Type B pancreatic cell (in vitro differentiated cells): ENCODE data around the gene EPHA3. TPM values are rescaled to one million over a fixed set of nuclear protein-coding genes. Genes with fewer than 3 reads are reported as not detected.

Experiments used
- DNase-seq: peaks from one replicate; pipeline ENCODE4 v3.0.0; 2021; ENCODE audit warnings: mixed read lengths; ENCODE audit not compliant: unreplicated experiment; ENCODE audit errors: extremely low spot score
- H3K27ac Mint-ChIP-seq: 2 replicates; pipeline ENCODE4 v1.8.0; 2021; ENCODE audit warnings: mild to moderate bottlenecking, mixed read lengths
- H3K27me3 Mint-ChIP-seq: 2 replicates; pipeline ENCODE4 v1.8.0; 2021; ENCODE audit warnings: mixed read lengths
- H3K36me3 Mint-ChIP-seq: 2 replicates; pipeline ENCODE4 v1.8.0; 2021; ENCODE audit warnings: mixed read lengths
- H3K4me1 Mint-ChIP-seq: one replicate; pipeline ENCODE4 v1.8.0; 2021; ENCODE audit warnings: mixed read lengths; ENCODE audit not compliant: unreplicated experiment
- H3K4me3 Mint-ChIP-seq: 2 replicates; pipeline ENCODE4 v1.8.0; 2021; ENCODE audit warnings: mild to moderate bottlenecking, mixed read lengths
- H3K9me3 Mint-ChIP-seq: 2 replicates; pipeline ENCODE4 v1.8.0; 2021; ENCODE audit warnings: mixed read lengths
- total RNA-seq: library from RNA; stranded (reverse); gene quantifications from 2 replicates; pipeline ENCODE4 v1.2.1, GENCODE V29; 2021; ENCODE audit warnings: low replicate concordance
- TF ChIP-seq, protein P1 (sequence below): fragments of 200-600 bp; sonication (generic); conservative IDR thresholded peaks from 2 replicates; pipeline ENCODE4 v1.5.0; 2021; ENCODE audit warnings: antibody characterized with exemption, mild to moderate bottlenecking

The EPHA3 gene
- total RNA-seq, 1 donor from 2014 or later, result 30.3 TPM

- Mint-ChIP-seq H3K27ac (no peak overlapping the region), H3K4me1 (no peaks in the 10 kb centered on the region), H3K4me3 (no peak overlapping the region), H3K9me3 (peaks cover 5% of the 10 kb centered on the region), H3K27me3 (no peaks in the 10 kb centered on the region), H3K36me3 (peaks cover 4% of the 10 kb centered on the region)
- TF ChIP-seq, protein P1, sequence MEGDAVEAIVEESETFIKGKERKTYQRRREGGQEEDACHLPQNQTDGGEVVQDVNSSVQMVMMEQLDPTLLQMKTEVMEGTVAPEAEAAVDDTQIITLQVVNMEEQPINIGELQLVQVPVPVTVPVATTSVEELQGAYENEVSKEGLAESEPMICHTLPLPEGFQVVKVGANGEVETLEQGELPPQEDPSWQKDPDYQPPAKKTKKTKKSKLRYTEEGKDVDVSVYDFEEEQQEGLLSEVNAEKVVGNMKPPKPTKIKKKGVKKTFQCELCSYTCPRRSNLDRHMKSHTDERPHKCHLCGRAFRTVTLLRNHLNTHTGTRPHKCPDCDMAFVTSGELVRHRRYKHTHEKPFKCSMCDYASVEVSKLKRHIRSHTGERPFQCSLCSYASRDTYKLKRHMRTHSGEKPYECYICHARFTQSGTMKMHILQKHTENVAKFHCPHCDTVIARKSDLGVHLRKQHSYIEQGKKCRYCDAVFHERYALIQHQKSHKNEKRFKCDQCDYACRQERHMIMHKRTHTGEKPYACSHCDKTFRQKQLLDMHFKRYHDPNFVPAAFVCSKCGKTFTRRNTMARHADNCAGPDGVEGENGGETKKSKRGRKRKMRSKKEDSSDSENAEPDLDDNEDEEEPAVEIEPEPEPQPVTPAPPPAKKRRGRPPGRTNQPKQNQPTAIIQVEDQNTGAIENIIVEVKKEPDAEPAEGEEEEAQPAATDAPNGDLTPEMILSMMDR, result no peak
- no peak for DNase-seq
Measured at GRCh38 chr3:89297199-89297598, 189.8 kb downstream of the EPHA3 start.

GRCh38 chr3:89300526-89300925, 193.1 kb downstream of the EPHA3 start:
- H3K4me1 Mint-ChIP-seq, result no peaks in the 10 kb centered on the region
- no peak overlapping the region for H3K4me3 Mint-ChIP-seq
- no peaks in the 10 kb centered on the region for H3K9me3 Mint-ChIP-seq
- no peak overlapping the region for H3K27ac Mint-ChIP-seq
- peaks cover 4% of the 10 kb centered on the region for H3K36me3 Mint-ChIP-seq
- DNase-seq, result no peak
- TF ChIP-seq, protein P1, result no peak
- no peaks in the 10 kb centered on the region for H3K27me3 Mint-ChIP-seq

GRCh38 chr3:89300981-89301380, 193.6 kb downstream of the EPHA3 start:
- TF ChIP-seq, protein P1, result no peak
- Mint-ChIP-seq H3K36me3 (peaks cover 4% of the 10 kb centered on the region), H3K27me3 (no peaks in the 10 kb centered on the region), H3K4me1 (no peaks in the 10 kb centered on the region), H3K9me3 (no peaks in the 10 kb centered on the region), H3K4me3 (no peak overlapping the region), H3K27ac (no peak overlapping the region)
- no peak for DNase-seq

- Mint-ChIP-seq H3K4me3 (no peak overlapping the region), H3K27me3 (no peaks in the 10 kb centered on the region), H3K27ac (no peak overlapping the region), H3K9me3 (no peaks in the 10 kb centered on the region), H3K4me1 (no peaks in the 10 kb centered on the region), H3K36me3 (no peaks in the 10 kb centered on the region)
- TF ChIP-seq, protein P1, result no peak
- no peak for DNase-seq
Measured at GRCh38 chr3:89303701-89304100, 196.3 kb downstream of the EPHA3 start.

DNA sequence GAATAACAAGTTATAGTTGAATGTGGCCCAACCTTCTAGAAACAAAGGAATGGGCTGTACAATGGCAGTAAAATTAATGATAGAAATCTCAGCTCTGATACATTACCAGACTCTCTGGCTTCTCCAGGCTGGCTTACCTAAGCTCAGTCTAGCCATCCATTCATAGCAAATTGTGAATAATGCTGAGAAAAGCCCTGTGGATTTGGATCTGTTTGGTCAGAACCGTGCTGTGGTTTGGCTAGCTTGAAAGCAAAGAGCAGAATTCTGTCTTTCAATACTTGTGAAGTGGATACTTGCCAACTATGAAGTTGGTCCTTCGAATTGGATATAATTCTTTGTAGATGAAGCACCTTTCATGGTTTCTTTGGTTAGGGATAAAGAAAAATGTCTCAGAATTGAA, 199.1 kb downstream of the EPHA3 start:
- Mint-ChIP-seq H3K27ac (no peak overlapping the region), H3K36me3 (no peaks in the 10 kb centered on the region), H3K4me3 (no peak overlapping the region), H3K9me3 (no peaks in the 10 kb centered on the region), H3K27me3 (no peaks in the 10 kb centered on the region), H3K4me1 (no peaks in the 10 kb centered on the region)
- no peak for DNase-seq
- TF ChIP-seq, protein P1, result no peak

DNA sequence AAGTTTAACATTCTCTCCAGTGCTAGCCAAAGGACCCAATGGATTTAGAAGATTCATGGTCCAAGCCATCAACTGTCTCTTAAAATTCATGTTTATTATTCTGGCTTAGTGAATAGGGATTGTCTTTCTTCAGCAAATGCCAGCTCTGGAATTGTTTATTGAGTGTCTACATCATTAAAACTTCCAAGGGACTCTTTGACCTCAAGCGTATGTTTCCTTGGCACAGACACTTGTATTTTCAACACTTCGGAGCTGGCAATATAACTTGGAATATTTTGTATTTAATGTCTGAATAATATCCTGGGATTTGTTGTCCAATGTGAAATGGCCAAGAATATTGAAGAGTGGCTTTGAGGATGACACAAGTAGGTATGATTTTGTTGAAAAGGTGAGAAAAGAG, 204.2 kb downstream of the EPHA3 start:
- H3K4me3 Mint-ChIP-seq, result no peak overlapping the region
- no peak for DNase-seq
- no peaks in the 10 kb centered on the region for H3K36me3 Mint-ChIP-seq
- H3K27me3 Mint-ChIP-seq, result no peaks in the 10 kb centered on the region
- H3K4me1 Mint-ChIP-seq, result peaks cover 5% of the 10 kb centered on the region
- H3K27ac Mint-ChIP-seq, result no peak overlapping the region
- H3K9me3 Mint-ChIP-seq, result no peaks in the 10 kb centered on the region
- TF ChIP-seq, protein P1, result no peak
